Raji (cell line): ENCODE measurements around the gene MTREX.

Experiments used
- POLR2A ChIP-seq: IDR thresholded peaks from 2 replicates; pipeline ENCODE4 v1.6.1; 2011; ENCODE audit warnings: low read depth, low read length, control low read depth; ENCODE audit not compliant: insufficient read depth

The MTREX gene

GRCh38 chr5:55313870-55314617 is 6.3 kb downstream of the MTREX start:
- TF ChIP-seq POLR2A, result no peak

- TF ChIP-seq POLR2A, result no peak
These were observed 8.5 kb downstream of the MTREX start for GRCh38 chr5:55316289-55316688.

- no peak for TF ChIP-seq POLR2A
These were observed 9.0 kb downstream of the MTREX start for GRCh38 chr5:55316837-55317236.

- no peak for TF ChIP-seq POLR2A
These were observed 11.7 kb downstream of the MTREX start for GRCh38 chr5:55319491-55319890.

- TF ChIP-seq POLR2A, result no peak
These were observed 12.8 kb downstream of the MTREX start for GRCh38 chr5:55320571-55320970.

GRCh38 chr5:55324006-55324405 is 16.2 kb downstream of the MTREX start:
- no peak for TF ChIP-seq POLR2A

GRCh38 chr5:55324815-55325418 is 17.1 kb downstream of the MTREX start:
- TF ChIP-seq POLR2A, result no peak

- no peak for TF ChIP-seq POLR2A
These were observed 17.8 kb downstream of the MTREX start for GRCh38 chr5:55325621-55326020.

GRCh38 chr5:55327281-55327680 is 19.5 kb downstream of the MTREX start:
- TF ChIP-seq POLR2A, result no peak

- TF ChIP-seq POLR2A, result no peak
These were observed 23.5 kb downstream of the MTREX start for GRCh38 chr5:55331321-55331720.

- TF ChIP-seq POLR2A, result no peak
These were observed 25.2 kb downstream of the MTREX start for GRCh38 chr5:55333017-55333416.

GRCh38 chr5:55333811-55334210 is 26.0 kb downstream of the MTREX start:
- TF ChIP-seq POLR2A, result no peak

- TF ChIP-seq POLR2A, result no peak
These were observed 30.4 kb downstream of the MTREX start for GRCh38 chr5:55338092-55338613.

- TF ChIP-seq POLR2A, result no peak
These were observed 31.0 kb downstream of the MTREX start for GRCh38 chr5:55338810-55339243.

- no peak for TF ChIP-seq POLR2A
These were observed 35.3 kb downstream of the MTREX start for GRCh38 chr5:55343107-55343506.

GRCh38 chr5:55343609-55344008 is 35.8 kb downstream of the MTREX start:
- no peak for TF ChIP-seq POLR2A
